HepG2 (cell line): ENCODE data around the gene TACC3. TPM values are rescaled to one million over a fixed set of nuclear protein-coding genes. Genes with fewer than 3 reads are reported as not detected.
A peak's percentile ranks its signal among the peaks of the same experiment; 100 is the strongest.

Experiments
- ARID5B ChIP-seq: IDR thresholded peaks from 2 replicates; pipeline ENCODE4 v1.4.0; 2020; ENCODE audit warnings: mild to moderate bottlenecking, missing genetic modification reagents
- ATF6 ChIP-seq: sonication (generic); formaldehyde crosslinking; conservative IDR thresholded peaks from 2 replicates; pipeline ENCODE4 v1.4.0; 2020; ENCODE audit warnings: missing genetic modification reagents
- BRCA1 ChIP-seq: sonication (generic); formaldehyde crosslinking; IDR thresholded peaks from 2 replicates; pipeline ENCODE4 v1.4.0; 2020; ENCODE audit warnings: missing genetic modification reagents
- EED ChIP-seq: sonication (generic); formaldehyde crosslinking; IDR thresholded peaks from 2 replicates; pipeline ENCODE4 v1.5.0; 2020; ENCODE audit warnings: mild to moderate bottlenecking, missing genetic modification reagents
- ERF ChIP-seq: IDR thresholded peaks from 2 replicates; pipeline ENCODE4 v1.6.1; 2018; ENCODE audit warnings: missing biosample characterization, missing genetic modification reagents
- HMGXB3 ChIP-seq: sonication (generic); formaldehyde crosslinking; IDR thresholded peaks from 2 replicates; pipeline ENCODE4 v1.4.0; 2020; ENCODE audit warnings: missing genetic modification reagents, borderline replicate concordance
- NCOR1 ChIP-seq: fragments of 200-600 bp; sonication (generic); IDR thresholded peaks from 2 replicates; pipeline ENCODE4 v1.7.0; 2017; ENCODE audit warnings: antibody characterized with exemption, low read length, borderline replicate concordance
- NR3C1 ChIP-seq: sonication (generic); formaldehyde crosslinking; IDR thresholded peaks from 2 replicates; pipeline ENCODE4 v1.4.0; 2020; ENCODE audit warnings: missing genetic modification reagents
- RNF2 ChIP-seq: fragments of 450-650 bp; conservative IDR thresholded peaks from 2 replicates; pipeline ENCODE4 v1.6.1; 2016; ENCODE audit warnings: low read depth
- SIX4 ChIP-seq: sonication (generic); formaldehyde crosslinking; IDR thresholded peaks from 2 replicates; pipeline ENCODE4 v1.4.0; 2020; ENCODE audit warnings: missing genetic modification reagents
- ZNF136 ChIP-seq: sonication (generic); formaldehyde crosslinking; IDR thresholded peaks from 2 replicates; pipeline ENCODE4 v1.8.1; 2022; ENCODE audit warnings: low read depth, mild to moderate bottlenecking, moderate library complexity, missing genetic modification reagents
- ZNF263 ChIP-seq: sonication (generic); formaldehyde crosslinking; IDR thresholded peaks from 2 replicates; pipeline ENCODE4 v1.4.0; 2020; ENCODE audit warnings: missing genetic modification reagents
- ZNF333 ChIP-seq: sonication (generic); formaldehyde crosslinking; IDR thresholded peaks from 2 replicates; pipeline ENCODE4 v1.4.0; 2020; ENCODE audit warnings: mild to moderate bottlenecking, missing genetic modification reagents, borderline replicate concordance
- ZNF383 ChIP-seq: sonication (generic); formaldehyde crosslinking; IDR thresholded peaks from 2 replicates; pipeline ENCODE4 v1.4.0; 2020; ENCODE audit warnings: missing genetic modification reagents, mild to moderate bottlenecking, borderline replicate concordance
- ZNF557 ChIP-seq: sonication (generic); formaldehyde crosslinking; IDR thresholded peaks from 2 replicates; pipeline ENCODE4 v1.4.0; 2020; ENCODE audit warnings: missing genetic modification reagents
- ZNF605 ChIP-seq: sonication (generic); formaldehyde crosslinking; IDR thresholded peaks from 2 replicates; pipeline ENCODE4 v1.8.0; 2022; ENCODE audit warnings: mild to moderate bottlenecking, missing genetic modification reagents
- ZNF616 ChIP-seq: sonication (generic); formaldehyde crosslinking; IDR thresholded peaks from 2 replicates; pipeline ENCODE4 v1.5.0; 2020; ENCODE audit warnings: low read depth, mild to moderate bottlenecking, missing genetic modification reagents
- ZNF878 ChIP-seq: sonication (generic); formaldehyde crosslinking; IDR thresholded peaks from 2 replicates; pipeline ENCODE4 v1.8.1; 2023; ENCODE audit warnings: mild to moderate bottlenecking, missing genetic modification reagents, moderate library complexity
- polyA plus RNA-seq, 8 experiments: library from polyadenylated mRNA; depleted of rRNA in 3 of 8; stranded (reverse) in 7 of 8; unstranded in 1 of 8; fragments of >200 nt; fragmentation: Illumina TruSeq in 4 of 8; extraction: Trizol in 4 of 8; gene quantifications; 2 replicates each; pipeline versions ENCODE4 v1.2.1 to v1.2.3, GENCODE V29; 2011 to 2016; ENCODE audit warnings: low read depth in 4 of 8, missing spikeins in 1 of 8, mixed read lengths in 1 of 8; ENCODE audit not compliant: insufficient read depth in 1 of 8
- total RNA-seq, 5 experiments: library from RNA; depleted of rRNA; stranded (reverse); fragments of >200 nt; fragmentation: Illumina TruSeq; extraction: Trizol; gene quantifications; 2 replicates each; pipeline ENCODE4 v1.2.3, GENCODE V29; 2016; ENCODE audit warnings: low read depth in 1 of 5

Gene TACC3
- total and polyA plus RNA-seq, 2 of the 13 experiments (the other 11 are each of a cell fraction or from before 2014, with no cell fraction given): 20.3 to 21.2 TPM

GRCh38 chr4:1792832-1793495 lies 71.6 kb downstream of the TACC3 start, which contains the start of gene FGFR3 (continued):
- TF ChIP-seq ATF6 (CRISPR knock-in tag) (no peak), ZNF136 (CRISPR knock-in tag) (no peak), ZNF383 (CRISPR knock-in tag) (no peak), ZNF557 (CRISPR knock-in tag) (no peak), NR3C1 (CRISPR knock-in tag) (no peak), ZNF333 (CRISPR knock-in tag) (no peak), ZNF616 (CRISPR knock-in tag) (no peak), EED (CRISPR knock-in tag) (no peak), BRCA1 (no peak), HMGXB3 (no peak), ZNF263 (CRISPR knock-in tag) (peak; percentile 89; the same call in 1 of the 2 replicates), ARID5B (CRISPR knock-in tag) (0 out of 2 replicates have a peak, but pooled peaks have one; percentile 21), SIX4 (CRISPR knock-in tag) (no peak), ERF (CRISPR knock-in tag) (no peak), NCOR1 (no peak), ZNF605 (CRISPR knock-in tag) (no peak), RNF2 (0 out of 2 replicates have a peak, but pooled peaks have one; percentile 11), ZNF878 (CRISPR knock-in tag) (no peak)
